DMS53 (cell line): ENCODE data around the gene PKIG.

Experiments
- DNase-seq: peaks from one replicate; lab custom pipeline; 2025; lab: John Stamatoyannopoulos, UW

Gene PKIG

DNA sequence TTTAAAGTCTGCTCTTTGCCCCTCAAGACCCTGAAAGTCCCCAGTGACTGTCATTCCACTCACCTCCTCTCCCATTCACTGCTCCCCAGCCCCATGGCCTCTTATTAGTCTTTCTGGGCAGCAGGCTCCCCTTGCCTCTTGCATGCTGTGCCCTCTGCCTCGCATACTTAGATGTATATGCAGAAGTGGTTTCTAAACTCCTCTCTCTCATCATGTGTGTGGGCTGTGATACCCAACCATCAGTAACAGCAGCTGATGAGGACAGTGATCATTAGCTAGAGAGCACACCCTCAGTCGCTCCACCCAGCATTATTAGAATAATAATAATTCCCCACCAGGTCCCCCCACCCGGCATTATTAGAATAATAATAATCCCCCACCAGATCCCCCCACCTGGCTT is 14.5 kb downstream of the PKIG start:
- DNase-seq, result no peak

DNA sequence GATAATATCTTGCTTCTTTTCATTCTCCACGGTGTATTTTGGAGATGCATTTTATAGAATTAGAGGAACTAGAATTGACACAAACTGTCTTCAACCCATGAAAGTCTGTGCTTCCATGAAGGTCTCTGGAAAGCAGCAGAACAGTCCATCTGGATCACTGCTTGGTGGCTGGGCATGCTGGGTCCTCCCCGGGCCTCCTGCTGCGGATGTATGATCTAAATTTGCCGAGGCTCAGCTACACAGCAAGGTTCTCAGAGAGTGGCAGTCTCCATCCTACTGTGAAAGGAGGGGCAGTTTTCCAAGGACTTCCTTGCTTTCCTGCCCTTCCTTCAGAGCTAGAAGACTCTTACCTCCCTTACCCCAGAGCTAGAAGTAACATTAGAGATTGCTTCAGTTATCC is 15.1 kb downstream of the PKIG start:
- no peak for DNase-seq

DNA sequence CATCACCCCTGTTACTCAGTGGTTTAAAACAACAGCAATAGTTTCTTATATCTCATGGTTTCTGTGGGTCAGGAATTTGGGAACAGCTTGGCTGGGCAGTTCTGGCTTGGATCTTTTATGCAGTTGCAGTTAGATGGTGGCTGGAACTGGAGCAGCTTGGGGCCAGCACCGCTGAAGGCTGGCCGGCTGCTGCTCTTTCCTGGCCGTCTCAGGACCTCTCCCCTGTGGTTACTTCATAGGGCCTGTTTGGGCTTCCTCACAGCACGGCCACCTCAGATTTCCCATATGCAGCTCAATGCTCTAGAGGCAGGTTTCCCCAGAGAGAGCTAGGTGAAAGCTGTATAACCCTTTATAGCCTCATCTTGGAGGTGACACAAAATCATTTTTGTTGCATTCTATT is 15.6 kb downstream of the PKIG start:
- no peak for DNase-seq

DNA sequence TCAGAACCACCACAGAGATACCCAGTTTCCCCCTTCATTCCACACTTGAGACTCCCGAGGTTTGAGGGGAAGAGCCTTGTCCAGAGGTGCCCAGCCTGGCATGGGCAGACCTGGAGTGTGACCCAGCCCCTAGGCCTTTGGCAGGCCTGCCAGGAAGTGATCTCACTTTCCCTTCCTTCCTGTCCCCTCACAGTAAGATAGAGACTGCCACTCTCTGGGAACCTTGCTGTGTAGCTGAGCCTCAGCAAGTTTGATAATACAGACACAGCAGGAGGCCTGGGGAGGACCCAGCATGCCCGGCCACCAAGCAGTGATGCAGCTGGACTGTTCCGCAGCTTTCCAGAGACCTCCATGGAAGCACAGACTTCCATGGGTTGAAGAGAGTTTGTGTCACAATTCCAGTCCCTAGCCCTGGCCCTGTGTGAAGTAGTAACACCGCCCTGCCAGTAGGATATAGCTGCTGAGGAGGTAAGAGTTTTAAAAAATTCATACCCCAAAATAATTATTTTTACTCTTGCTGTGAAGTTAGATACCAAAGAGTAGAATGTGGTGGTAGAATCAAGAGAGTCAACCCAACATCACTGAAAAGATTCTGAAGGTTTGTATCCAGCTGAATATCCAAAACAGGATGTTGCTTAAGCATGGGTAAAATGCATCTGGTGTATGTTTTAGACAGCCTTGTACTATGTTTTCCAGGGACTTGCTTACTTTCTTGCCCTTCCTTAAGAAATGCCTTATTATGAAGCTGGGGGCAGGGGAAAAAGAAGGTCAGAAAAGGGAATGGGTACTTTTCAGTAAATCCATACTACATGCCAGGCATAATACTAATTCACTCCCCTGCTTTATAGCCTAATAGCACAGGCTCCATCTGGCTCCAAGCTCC is 16.3 kb downstream of the PKIG start:
- DNase-seq, result no peak

DNA sequence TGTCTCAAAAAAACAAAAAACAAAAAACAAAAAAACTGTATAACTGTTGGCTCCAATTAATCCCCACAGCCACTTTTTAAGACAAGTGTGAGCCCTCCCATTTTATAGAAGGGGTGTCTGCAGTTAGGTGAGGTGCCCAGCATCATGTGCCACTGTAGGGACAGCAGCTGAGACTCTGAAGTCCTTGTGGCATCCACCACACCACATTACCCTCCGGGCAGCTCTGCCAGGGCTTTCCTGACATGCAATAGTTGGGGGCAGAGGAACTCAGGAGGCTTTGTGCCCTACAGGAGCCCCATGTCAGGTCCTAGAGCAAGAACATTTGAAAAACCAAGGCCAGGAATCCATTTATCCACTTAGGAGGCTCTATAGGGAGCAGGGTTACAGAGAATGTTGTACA is 17.3 kb downstream of the PKIG start:
- DNase-seq, result no peak

DNA sequence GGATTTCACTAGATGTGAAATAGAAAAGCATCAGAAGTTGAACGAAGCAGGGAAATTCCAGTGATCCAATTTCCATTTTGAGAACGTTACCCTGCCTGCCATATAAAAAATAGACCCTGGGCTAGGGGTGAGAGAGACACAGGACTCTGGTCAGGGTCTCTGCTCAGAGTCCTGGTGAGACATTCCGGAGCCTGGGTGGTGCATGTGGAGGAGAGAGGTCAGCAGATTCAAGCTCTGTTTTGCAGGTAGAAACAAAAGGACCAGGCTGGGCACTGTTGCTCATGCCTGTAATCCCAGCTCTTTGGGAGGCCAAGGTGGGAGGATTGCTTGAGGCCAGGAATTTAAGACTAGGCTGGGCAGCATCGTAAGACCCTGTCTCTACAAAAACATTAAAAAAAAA is 17.9 kb downstream of the PKIG start:
- no peak for DNase-seq

DNA sequence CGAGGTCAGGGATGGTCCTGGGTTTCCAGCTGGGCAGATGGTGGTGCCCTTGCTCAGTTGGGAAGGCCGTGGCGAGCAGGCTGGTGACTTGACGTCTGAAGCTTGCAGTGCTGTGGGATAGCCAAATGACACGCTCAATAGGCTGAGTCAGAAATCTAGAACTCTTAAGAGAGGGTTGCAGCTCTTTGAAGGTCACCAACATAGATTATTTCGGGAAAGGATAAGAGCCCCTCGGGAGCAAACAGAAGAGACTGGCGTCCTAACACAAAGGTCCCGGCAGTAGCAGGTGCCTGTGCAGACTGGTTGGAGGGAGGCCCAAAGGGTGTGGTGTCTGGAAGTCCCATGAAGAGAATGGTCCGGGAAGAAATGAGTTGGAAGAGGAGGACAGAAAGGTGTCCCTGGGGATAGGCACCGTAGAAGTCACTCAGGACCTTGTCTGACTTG is 18.4 kb downstream of the PKIG start:
- DNase-seq, result no peak

DNA sequence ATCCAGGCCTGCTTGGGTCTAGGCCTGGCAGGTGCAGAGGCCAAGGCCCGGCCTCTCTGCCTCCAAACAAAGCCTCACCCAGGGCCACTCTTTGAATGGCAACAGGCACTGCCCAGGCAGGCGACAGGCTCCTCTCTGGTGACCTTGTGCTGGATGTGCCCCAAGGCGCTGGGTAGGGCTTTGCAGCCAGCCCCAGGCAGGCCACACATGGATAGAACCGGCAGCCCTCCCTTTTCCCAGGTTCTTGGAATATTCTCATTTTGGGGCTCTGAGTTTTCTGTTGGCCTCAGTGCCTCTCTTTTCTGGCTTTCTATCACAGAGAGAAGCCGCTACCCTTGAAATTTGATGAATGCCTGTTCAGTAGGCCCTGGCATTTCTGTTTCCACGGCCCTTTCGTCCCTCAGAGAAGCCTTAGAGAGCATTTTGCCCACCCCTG is 18.9 kb downstream of the PKIG start:
- no peak for DNase-seq

DNA sequence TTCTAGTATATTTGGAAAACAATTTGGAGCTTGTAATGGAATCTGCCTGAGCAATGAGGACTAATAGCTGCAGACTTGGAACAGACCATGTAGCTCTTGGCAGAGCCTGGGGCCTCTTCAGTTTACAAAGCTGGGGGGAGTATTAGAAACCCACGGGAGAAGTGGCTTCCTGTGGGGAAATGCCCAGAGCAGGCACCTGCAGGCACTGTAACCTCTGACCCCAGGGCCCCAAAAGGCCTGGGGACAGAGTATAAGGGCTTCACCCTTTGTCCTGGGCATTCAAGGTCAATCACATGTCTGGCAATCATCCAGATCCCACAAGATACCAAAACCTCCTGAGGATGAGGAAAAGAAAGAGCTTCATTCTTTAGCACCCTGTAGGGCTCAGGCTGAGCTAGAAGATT is 19.4 kb downstream of the PKIG start:
- no peak for DNase-seq

DNA sequence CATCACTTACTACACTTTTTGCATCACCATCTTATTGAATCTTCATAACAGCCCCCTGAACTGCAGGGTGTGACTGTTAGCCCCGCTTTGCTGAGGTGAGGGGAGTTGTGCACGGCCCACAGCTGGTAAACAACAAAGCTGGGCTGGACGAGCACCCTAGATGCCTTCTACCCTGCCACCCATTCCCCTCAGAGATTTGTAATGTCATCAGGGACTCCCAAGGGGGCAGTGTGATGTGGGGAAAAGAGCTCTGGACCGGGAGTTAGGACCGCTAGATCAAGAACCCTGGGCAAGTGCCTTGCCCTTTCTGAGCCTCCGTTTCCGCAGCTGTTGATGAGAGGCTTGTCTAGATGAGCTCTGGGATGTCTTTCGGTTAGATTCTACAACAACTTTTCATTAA is 20.9 kb downstream of the PKIG start:
- DNase-seq, result no peak

DNA sequence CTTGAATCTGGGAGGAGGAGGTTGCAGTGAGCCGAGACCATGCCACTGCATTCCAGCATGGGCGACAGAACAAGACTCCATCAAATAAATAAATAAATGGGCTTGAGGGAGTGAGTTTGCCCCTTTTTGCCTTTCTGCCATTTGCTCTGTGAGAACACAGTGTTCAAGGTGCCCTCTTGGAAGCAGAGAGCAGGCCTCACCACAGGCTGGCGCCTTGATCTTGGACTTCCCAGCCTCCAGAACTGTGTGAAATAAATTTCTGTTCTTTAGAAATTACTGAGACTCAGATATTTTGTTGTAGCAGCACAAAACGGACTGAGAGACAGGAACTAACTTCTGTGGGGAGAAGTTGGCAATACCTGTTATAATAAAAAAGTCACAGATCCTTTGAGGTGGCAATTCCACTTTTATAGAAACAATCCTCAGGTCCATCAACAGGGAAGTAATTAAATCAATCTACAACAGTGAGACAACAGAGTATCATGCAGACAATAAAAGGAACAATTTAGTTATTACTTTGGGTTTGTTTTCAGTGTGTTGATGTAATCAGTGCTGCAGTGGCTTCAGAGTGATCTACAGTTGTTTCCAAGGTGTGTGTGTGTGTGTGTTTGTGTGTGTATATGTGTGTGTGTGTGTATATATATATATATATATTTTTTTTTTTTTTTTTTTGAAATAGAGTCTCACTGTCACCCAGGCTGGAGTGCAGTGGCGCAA is 24.5 kb downstream of the PKIG start:
- no peak for DNase-seq

DNA sequence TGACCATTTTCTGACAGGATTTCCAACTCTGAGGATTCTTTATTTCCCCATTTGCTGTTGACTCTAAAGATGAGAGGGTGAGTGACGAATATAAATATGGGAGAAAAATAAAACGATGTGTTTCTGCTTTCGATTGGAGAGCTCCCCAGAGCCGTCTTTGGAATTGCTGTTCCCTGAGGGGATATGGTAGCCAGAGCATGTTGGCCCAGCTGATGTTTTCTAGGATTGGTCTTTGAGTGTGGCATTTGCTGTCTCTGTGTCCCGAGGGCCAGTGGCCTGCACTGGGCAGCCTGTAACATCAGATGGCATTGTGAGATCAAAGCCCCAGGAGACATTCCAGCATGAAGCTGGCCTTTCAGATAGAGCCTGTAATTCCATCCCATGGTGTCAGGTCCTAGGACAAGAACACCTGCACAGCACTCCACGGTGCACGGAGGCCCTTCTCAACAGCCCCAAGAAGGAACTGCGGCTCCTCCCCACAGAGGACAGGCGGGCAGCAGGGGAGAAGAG is 26.7 kb downstream of the PKIG start:
- no peak for DNase-seq

DNA sequence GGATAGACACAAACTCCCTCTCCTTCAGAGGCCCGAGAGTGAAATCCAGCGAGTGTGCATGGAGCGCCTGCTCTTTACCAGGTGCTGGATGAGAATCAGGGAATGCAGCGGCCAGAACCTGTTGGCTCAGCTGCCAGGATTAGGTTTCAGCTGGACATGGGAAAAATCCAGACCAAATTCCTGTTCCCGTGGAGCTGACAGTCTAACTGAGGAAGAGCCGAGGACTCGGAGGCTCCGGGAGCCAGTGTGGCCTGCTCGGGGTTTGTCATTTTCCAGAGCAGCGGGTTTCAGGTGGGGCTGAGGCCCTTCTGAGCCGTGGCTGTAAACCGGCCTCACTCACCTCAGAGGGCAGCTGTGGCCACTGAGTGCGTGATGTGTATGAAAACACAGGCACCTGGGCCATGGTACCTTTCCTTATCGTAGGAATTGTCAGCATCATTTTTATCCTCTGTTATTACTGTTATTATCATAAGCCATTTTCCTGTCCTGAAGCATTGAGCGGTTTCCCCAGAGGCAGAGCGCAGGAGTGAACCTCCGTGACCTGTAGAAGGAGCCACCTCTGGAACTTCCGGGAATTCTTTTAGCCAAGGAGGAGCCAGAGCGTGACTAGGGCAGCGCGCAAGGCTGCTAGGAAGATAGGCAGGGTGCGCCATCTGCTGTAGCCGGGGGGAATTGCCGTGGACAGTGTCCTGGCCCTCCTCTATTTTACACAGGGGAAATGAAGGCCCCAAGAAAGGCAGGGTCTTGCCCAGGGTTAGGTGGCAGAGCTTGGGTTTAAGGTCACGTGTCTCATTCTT is 27.3 kb downstream of the PKIG start:
- peak; percentile 98 for DNase-seq

DNA sequence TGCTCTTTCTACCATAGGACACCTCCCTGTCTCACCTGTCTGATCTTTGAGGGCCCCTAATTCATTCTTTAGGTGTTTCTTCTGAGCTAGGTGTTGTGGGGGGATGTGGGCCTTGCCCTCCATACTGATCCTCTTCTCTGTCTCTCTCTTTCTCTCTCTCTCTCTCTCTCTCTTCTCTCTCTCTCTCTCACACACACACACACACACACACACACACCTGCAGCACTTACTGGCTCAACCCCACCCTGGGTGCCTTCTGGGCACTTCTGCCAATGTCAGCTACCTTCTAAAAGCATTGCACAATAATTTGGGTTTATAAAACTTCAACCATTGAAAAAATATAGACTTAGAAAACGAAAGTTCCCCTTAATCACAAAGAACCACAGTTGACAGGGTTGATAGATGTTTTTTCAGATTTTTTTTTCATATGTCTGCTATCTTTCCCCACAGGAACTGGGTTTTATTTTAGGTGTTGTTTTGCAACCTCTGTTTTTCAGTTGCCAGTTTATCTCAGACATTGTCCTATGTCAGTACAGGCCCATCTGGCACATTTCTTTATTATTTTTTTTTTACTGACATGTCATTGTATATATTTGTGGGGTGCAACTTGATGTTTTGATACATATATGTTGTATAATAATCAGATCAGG is 28.1 kb downstream of the PKIG start:
- no peak for DNase-seq

DNA sequence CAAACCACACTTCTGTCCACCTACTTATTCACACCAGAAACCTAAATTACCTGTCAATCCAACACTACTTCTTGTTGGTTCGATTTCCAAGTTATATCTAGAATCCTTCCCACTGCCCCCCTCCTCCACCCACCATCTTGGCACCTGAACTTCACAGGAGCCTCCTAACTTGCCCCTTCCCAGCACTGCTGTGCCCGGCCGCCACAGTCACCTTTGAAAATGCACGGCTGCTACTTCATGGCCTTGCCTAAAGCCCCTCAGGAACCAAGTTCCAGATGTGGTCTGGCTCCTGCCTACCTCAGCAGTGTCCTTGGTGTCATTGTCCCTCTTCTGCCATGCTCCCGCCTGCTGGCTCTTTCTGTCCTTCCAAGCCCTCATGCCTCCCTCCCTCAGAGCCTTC is 31.2 kb downstream of the PKIG start:
- no peak for DNase-seq

DNA sequence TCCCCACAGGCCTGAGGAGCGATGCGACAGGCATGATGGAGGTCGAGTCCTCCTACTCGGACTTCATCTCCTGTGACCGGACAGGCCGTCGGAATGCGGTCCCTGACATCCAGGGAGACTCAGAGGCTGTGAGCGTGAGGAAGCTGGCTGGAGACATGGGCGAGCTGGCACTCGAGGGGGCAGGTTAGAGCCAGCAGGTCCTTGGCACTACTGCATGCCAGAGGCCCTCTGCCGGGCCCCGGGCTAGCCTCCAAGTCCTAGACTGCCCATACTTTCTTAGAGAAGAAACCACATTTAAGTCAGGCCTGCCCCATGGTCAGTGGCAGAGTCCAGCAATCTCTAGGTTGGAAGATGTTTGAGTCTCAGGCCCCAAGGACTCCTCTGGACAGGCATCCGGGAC is 32.1 kb downstream of the PKIG start:
- DNase-seq, result no peak

DNA sequence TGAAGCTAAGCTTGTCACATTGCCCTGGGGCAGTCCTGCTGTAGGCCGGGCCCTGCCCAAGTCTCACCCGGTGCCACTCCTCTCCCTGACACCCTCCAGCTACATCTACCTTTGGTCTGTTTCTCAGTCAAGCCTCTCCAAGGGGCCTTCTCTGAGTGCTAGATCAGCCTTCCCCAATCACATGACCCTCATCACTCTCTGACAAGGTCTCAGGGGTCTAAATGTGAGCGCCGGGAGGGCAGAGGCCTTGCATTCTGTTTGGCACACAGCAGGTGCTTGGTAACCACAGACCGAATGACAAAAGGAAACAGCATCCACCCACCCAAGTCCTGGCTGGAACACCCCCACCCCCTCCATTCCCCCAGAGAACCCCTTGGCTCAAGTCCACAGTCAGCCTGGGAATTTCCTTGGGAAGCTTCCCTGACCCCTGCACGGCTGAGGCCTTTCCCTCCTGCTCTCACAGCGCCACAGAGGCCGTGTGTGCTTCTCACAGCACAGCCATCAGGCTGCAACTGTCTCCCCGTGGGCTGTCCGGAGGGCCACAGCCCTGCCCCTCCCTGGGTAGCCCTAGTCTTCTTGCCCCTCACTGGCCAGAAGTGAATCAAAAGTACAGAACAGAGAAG is 32.9 kb downstream of the PKIG start:
- no peak for DNase-seq

DNA sequence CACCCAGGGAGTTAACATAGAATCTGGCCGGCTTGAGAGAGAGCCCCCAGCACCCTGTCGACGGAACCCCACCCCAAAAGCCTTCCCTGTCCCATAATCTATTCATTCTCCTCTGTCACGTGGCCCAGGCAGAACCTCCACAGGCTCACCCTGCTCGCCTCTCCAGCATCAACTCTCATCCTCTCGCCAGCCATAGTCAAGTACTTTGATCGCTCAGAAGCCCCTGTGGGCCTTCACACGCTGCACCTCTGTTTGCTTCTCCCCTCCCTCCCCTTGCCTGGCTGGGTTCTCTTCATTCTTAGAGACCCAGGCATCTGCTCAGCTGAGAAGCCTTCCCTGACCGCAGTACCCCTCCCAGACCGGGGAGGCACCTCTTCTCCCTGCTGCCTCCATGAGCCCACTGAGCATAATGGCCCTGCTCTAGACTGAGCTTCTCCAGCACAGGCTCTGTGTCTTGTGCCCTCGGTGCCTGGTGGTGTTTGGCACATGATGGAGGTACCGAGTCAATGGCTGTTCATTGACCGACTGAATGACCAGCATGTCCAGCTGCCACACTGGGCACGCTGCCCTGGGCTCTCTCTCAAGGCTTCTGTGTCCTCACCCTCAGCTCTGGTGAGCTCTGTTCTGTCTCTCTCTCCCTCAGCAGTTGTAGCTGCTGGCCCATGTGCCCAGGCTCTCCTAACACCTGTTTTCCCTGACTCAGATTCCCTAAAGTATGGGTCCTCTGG is 33.7 kb downstream of the PKIG start:
- no peak for DNase-seq

DNA sequence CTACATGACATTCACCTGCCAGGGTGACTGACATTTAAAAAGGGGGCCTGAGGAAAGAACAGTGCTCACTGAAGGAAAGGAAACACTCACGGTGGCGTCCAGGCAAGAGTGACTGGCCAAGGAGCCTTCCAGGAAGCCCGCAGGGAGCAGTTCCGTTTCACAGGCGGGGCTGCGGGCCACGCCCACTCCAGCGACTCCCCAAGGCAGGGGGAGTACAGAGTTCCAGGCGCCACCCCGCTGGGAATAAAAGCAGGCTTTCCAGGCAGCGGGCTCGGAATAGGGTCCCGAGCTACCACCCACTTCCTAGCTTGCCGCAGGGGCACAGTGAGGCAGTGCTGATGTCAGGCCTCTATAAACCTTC is 34.2 kb downstream of the PKIG start:
- DNase-seq, result no peak

DNA sequence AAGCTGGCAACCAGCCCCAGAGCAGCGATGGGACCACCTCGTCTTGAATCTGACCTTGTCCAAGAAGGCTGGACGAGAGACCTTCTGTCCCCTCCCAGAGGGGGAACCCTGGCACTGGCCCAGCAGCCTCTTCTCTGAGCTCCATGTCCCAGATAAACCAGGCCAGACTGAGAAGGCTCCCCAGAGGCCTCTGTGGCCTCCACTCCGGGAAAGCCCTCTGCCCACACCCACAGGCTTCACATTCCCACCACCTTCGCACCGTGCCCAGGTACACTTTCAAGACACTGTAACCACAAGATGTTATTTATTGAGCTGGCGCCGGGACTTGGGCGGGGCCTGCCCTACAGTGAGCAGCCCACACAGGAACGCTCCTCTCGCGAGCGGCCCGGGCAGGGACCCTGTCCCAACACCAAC is 35.9 kb downstream of the PKIG start:
- no peak for DNase-seq

DNA sequence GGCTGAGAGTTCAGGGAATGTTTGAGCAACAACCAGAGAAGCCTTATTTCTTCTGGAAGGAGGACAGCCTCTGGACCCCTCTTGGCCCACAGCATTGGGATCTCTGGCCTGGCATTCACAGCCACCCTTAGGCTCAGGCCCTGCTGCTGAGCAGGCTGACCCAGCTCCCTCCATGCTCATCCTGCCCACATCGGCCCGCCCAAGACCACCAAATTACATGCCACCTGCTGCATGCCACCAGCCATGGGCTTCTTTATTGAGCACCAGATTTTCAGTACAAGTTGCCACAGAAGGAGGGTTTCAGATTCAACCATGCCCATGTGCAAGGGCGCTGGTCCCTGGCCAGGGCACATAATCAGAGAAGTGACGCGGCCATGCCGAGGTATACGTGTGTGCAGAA is 36.9 kb downstream of the PKIG start:
- DNase-seq, result no peak
